OCI-LY1 (cell line): ENCODE results near the gene ANKRD34A.

ENCODE experiments used
- EZH2 ChIP-seq: fragments of 200-600 bp; sonication (generic), shearing (Covaris generic); IDR thresholded peaks from 2 replicates; pipeline ENCODE4 v1.8.0; 2017; ENCODE audit warnings: borderline replicate concordance, mixed run types, mild to moderate bottlenecking, antibody characterized with exemption, low read length, moderate library complexity, mixed read lengths
- TF ChIP-seq, protein P1 (sequence below): fragments of 200-600 bp; sonication (generic), shearing (Covaris generic); IDR thresholded peaks from 2 replicates; pipeline ENCODE4 v1.5.1; 2017; ENCODE audit warnings: mild to moderate bottlenecking, antibody characterized with exemption, low read length, moderate library complexity, mixed read lengths

DNA sequence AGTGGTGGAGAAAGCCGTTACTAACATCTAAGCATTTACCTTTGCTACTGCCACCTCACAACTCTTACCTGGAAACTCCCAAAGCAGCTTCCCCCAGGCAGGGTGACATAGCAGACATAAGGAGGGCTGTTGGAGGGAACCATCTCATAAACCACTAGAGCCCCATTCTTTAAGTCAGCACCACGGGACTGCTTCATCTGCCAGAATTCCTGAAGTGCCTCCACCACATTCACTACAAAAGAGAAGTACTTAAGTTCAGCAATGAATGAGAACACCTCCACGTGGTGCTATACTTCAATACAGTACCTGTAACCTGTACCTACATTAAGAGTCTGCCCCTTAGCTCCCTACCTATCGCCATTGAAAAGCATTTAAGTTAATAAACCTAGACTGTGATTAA is 16.8 kb downstream of the ANKRD34A start:
- TF ChIP-seq, protein P1, sequence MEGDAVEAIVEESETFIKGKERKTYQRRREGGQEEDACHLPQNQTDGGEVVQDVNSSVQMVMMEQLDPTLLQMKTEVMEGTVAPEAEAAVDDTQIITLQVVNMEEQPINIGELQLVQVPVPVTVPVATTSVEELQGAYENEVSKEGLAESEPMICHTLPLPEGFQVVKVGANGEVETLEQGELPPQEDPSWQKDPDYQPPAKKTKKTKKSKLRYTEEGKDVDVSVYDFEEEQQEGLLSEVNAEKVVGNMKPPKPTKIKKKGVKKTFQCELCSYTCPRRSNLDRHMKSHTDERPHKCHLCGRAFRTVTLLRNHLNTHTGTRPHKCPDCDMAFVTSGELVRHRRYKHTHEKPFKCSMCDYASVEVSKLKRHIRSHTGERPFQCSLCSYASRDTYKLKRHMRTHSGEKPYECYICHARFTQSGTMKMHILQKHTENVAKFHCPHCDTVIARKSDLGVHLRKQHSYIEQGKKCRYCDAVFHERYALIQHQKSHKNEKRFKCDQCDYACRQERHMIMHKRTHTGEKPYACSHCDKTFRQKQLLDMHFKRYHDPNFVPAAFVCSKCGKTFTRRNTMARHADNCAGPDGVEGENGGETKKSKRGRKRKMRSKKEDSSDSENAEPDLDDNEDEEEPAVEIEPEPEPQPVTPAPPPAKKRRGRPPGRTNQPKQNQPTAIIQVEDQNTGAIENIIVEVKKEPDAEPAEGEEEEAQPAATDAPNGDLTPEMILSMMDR, result no peak
- TF ChIP-seq EZH2, result no peak
